DND-41 (cell line): Measurements from ENCODE around the gene SLC18A3.

ENCODE experiments used
- EZH2 ChIP-seq: IDR thresholded peaks from 3 replicates; pipeline ENCODE4 v1.6.1; 2012; ENCODE audit warnings: borderline replicate concordance, low read depth, mild to moderate bottlenecking, moderate library complexity, low read length, inconsistent platforms; ENCODE audit not compliant: severe bottlenecking
- TF ChIP-seq, protein P1 (sequence below): IDR thresholded peaks from 2 replicates; pipeline ENCODE4 v1.5.1; 2012; ENCODE audit warnings: borderline replicate concordance, low read length, moderate library complexity, mild to moderate bottlenecking; ENCODE audit not compliant: poor library complexity, severe bottlenecking; ENCODE audit errors: extremely low read depth

DNA sequence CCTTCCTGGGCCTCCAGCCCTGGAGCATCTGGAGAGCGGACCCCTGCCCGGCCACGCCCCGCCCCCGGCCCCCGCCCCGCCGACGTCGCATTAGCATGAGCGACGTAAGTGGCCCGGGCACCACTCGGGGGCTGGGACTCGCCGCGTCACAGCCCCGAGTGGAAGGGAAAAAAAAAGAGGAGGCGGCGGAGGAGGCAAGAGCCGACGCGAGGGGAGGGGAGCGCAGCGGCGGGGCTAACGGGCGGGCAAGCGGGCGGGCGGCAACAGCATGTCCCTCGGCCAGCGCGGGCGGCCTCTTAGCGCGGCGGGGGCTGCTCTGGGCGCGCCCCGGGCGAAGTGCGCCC, at the start of gene SLC18A3:
- no peak for TF ChIP-seq EZH2
- TF ChIP-seq, protein P1, sequence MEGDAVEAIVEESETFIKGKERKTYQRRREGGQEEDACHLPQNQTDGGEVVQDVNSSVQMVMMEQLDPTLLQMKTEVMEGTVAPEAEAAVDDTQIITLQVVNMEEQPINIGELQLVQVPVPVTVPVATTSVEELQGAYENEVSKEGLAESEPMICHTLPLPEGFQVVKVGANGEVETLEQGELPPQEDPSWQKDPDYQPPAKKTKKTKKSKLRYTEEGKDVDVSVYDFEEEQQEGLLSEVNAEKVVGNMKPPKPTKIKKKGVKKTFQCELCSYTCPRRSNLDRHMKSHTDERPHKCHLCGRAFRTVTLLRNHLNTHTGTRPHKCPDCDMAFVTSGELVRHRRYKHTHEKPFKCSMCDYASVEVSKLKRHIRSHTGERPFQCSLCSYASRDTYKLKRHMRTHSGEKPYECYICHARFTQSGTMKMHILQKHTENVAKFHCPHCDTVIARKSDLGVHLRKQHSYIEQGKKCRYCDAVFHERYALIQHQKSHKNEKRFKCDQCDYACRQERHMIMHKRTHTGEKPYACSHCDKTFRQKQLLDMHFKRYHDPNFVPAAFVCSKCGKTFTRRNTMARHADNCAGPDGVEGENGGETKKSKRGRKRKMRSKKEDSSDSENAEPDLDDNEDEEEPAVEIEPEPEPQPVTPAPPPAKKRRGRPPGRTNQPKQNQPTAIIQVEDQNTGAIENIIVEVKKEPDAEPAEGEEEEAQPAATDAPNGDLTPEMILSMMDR, result no peak
